Measurements from ENCODE around the gene TSSK3.

The TSSK3 gene

GRCh38 chr1:32349211-32349708 lies 13.1 kb upstream of the TSSK3 start:
- DNase-seq (ENCODE audit: low read depth in 2 of 2) = peak; percentile 84 to 92
- H3K4me3 ChIP-seq (replicated peaks in 1 of 2; ENCODE audit: low read depth in 2 of 2, low read length in 2 of 2) = no peak overlapping the region

GRCh38 chr1:32350785-32351398 lies 11.4 kb upstream of the TSSK3 start:
- TF ChIP-seq CTCF (IDR thresholded peaks at IDR 0.05; ENCODE audit: low read depth, low read length) = peak; percentile 34
- peak overlapping the region; percentile 59 to 62 for H3K4me3 ChIP-seq (replicated peaks in 1 of 2; ENCODE audit: low read depth in 2 of 2, low read length in 2 of 2)
- DNase-seq (ENCODE audit: low read depth in 2 of 2) = peak; percentile 73 to 77

More at GRCh38 chr1:32349211-32349708, 13.1 kb upstream of the TSSK3 start:
- no peak for TF ChIP-seq CTCF (IDR thresholded peaks at IDR 0.05; ENCODE audit: low read depth, low read length)

GRCh38 chr1:32351399-32352238 lies 10.7 kb upstream of the TSSK3 start:
- TF ChIP-seq CTCF (IDR thresholded peaks at IDR 0.05; ENCODE audit: low read depth, low read length) = no peak
- DNase-seq (ENCODE audit: low read depth in 2 of 2) = peak; percentile 87 to 96
- H3K4me3 ChIP-seq (replicated peaks in 1 of 2; ENCODE audit: low read depth in 2 of 2, low read length in 2 of 2) = peak overlapping the region; percentile 59 to 62

- peak overlapping the region; percentile 59 to 62 for H3K4me3 ChIP-seq (replicated peaks in 1 of 2; ENCODE audit: low read depth in 2 of 2, low read length in 2 of 2)
- no peak for TF ChIP-seq CTCF (IDR thresholded peaks at IDR 0.05; ENCODE audit: low read depth, low read length)
- no peak for DNase-seq (ENCODE audit: low read depth in 2 of 2)
Measured at GRCh38 chr1:32352239-32352745, 10.0 kb upstream of the TSSK3 start.

- TF ChIP-seq CTCF (IDR thresholded peaks at IDR 0.05; ENCODE audit: low read depth, low read length) = no peak
- peak in 1 of 2 donors; percentile 51 for DNase-seq (ENCODE audit: low read depth in 2 of 2)
- no peak overlapping the region for H3K4me3 ChIP-seq (replicated peaks in 1 of 2; ENCODE audit: low read depth in 2 of 2, low read length in 2 of 2)
Measured at GRCh38 chr1:32352831-32353383, 9.4 kb upstream of the TSSK3 start.

- H3K4me3 ChIP-seq (replicated peaks in 1 of 2; ENCODE audit: low read depth in 2 of 2, low read length in 2 of 2) = no peak overlapping the region
Measured at GRCh38 chr1:32353431-32353830, 8.9 kb upstream of the TSSK3 start.

More at GRCh38 chr1:32353431-32353830, 8.9 kb upstream of the TSSK3 start:
- no peak for TF ChIP-seq CTCF (IDR thresholded peaks at IDR 0.05; ENCODE audit: low read depth, low read length)
- DNase-seq (ENCODE audit: low read depth in 2 of 2) = peak in 1 of 2 donors; percentile 36

All from cardiac fibroblast (primary cell).